Choroid plexus epithelial cell (primary cell): ENCODE data around the gene RASAL3.

Experiments used
- DNase-seq: peaks from one replicate; pipeline ENCODE4 v3.0.0-alpha.2; 2010; ENCODE audit warnings: low read depth
- H3K4me3 ChIP-seq: 2 replicates; pipeline ENCODE4 v1.5.1; 2011; ENCODE audit warnings: low read depth, mild to moderate bottlenecking, control low read depth, low read length, moderate library complexity
- CTCF ChIP-seq: conservative IDR thresholded peaks from 2 replicates; pipeline ENCODE4 v1.5.1; 2011; ENCODE audit warnings: low read depth, mild to moderate bottlenecking, control low read depth, inconsistent platforms, low read length, moderate library complexity

Gene RASAL3

DNA sequence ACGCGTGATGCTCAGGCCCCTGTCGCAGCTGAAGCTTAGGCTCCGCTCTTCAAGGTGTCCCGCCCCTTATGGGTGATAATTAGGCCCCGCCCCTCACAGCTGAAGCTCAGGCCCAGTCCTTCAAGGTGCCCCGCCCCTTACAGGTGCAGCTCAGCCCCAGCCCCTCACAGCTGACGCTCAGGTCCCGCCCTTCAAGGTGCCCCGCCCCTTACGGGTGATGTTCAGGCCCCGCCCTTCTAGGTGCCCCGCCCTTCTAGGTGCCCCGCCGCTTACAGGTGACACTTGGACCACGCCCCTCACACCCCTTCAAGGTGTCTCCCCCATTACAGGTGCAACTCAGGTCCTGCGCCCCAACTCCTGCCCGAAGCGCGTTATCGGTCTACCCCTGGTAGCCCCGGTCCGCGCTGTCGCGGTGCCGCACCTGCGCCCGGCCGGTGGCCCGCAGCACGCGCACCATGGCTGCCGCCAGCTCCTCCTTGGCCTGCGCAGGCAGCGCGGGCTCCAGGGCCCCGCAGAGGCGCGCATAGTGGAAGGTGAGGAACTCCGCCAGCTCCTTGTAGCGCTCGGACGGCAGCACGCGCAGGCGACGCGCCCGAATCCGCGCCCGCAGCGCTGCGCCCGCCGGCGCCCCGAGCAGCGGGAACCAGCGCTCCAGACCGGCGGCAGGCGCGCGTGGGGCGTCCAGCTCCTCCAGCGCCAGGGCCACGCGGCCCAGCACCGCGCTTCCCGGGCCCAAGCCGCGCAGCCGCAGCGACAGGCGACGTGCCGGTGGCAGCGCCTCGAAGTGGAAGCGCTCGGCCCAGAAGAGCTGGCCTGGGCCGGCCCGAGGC lies 7.3 kb downstream of the RASAL3 start:
- no peak overlapping the region for H3K4me3 ChIP-seq
- no peak for DNase-seq
- no peak for TF ChIP-seq CTCF

DNA sequence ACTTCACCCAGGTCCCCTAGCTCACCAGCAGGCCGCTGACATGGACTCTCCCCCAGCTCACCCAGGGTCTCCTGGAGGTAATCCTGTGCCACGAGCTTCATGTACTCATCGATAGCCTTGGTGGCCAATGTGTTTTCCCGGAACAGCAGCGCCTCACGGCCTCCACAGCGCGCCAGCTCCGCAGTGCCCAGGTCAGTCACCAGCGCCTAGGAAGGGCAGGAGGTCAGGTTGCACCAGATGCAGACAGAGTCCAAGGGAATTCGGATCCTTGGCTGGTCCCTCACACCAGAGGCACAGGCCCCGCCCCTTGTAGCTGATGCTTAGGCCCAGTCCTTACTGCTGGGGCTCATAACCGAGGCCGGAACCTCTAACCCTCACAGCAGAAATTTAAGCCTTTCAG lies 7.9 kb downstream of the RASAL3 start:
- no peak for DNase-seq
- H3K4me3 ChIP-seq = no peak overlapping the region
- TF ChIP-seq CTCF = no peak

DNA sequence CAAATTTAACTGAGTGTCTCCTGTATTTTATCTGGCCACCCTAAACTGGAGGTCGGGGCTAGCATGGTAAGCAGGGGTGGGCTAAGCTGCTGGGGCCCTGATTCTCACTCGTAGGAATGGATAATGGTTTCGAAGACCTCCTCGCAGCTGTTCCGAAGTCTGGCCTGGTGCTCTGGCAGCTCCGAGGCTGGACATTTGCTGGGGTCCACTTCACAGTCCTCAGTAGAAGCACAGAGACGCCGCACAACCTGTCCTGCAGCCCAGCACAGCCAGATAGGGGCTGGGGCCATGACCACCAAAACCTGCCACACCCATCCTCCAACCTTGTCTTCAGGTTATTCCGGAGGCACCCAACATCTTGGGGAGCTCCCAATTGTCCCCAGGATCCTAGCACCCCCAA lies 8.3 kb downstream of the RASAL3 start:
- no peak for TF ChIP-seq CTCF
- no peak overlapping the region for H3K4me3 ChIP-seq
- DNase-seq = no peak

DNA sequence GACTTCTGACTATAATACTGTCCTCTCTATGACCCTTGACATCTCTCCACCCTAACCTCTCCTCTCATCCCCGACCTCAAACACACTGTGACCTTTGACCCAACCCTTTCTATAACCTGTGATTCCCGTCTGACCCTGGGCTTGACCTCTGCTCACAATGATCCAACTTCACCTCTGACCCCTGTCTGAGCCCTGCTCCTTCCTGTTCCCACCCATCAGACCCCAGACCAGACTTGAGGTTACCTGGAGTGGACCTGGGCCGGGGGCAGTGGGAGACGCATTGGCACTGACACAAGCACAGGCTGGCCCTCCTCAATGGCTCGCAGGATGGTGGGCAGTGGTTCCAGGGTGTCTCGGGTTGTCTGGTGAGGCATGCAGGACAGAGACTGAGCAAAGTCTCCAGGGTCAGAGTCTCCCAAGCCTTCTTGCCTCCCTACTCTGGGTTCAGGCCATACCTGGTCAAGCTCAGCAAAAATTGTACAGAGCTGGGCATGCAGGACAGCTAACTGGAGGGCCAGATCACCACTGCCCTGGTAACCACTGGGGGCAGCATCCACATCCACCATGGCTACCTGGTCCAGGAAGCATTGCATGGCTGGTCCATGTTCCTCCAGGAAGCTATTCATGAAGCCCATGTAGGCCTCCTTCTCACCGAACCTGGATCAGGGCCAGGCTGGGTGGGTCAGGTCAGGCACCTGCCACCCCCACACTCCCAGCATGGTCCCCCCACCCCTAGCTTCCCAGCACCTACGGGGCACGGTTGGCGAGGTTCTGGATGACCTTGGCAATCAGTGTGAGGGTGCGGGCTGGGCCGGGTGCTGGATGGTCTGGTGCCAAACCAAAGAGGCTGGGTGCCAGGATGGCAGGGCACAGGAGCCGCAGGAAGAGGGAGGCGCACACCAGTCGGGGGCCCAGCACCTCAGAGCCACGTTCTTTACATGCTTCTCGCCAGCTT lies 10.2 kb downstream of the RASAL3 start:
- no peak overlapping the region for H3K4me3 ChIP-seq
- TF ChIP-seq CTCF = peak; percentile 52
- DNase-seq = no peak

- peak; percentile 20 for TF ChIP-seq CTCF
- DNase-seq = no peak
- peak overlapping the region; percentile 60 for H3K4me3 ChIP-seq
Measured at GRCh38 chr19:15453091-15453578, 11.2 kb downstream of the RASAL3 start.

DNA sequence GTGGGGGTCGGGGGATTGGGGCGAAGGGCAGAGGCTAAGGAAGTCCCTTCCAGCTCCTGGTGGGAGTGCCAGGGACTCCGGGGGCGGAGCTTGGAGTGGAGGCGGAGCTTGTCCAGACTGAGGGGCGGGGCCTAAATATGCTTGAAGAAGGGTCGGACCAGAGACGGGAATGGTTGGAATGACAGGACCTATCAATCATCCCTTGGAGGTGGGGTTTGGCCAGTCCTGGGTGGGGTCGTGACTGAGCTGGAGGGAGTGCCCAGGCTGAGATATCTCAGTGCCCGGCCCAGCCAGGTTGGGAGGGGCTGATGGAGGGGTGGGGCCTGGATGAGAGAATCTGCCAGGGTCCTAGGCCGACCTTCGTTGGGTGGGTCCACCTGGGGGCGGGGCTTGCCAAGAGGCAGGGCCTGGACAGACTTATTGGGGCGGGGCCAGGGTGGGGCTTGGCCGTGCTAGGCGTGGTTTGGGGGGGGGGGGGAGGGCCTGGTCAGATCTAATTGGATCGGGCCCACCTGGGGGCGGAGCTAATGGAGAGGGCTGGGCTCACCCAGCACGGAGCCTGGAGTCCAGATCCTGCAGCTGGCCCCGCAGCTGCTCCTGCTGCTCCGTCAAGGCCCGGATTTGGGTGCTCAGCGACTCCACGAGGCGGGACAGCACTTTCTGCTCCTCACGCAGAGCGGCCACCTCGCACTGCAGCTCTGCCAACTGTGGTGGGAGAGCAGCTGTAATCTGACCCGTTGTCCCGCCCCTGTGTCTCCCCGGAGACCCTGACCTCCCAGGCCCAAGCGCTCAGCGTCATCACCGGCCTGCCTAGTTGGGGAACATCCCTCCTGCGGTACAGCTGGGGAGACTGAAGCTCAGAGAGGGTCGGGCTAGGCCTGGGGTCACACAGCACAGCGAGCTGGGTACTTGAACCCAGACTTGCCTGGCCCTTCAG lies 12.0 kb downstream of the RASAL3 start:
- DNase-seq = peak; percentile 95
- H3K4me3 ChIP-seq = peak overlapping the region; percentile 60

More for the DNA sequence above, 12.0 kb downstream of the RASAL3 start:
- TF ChIP-seq CTCF = no peak
